Gastroesophageal sphincter (tissue), 4 donors: ENCODE results near the gene TNFAIP8L1. TPM values are rescaled to one million over a fixed set of nuclear protein-coding genes. Genes with fewer than 3 reads are reported as not detected.

Source experiments
- ATAC-seq: fragments of 150-250 bp; one replicate; pipeline ENCODE4 v1.9.1; 2016; ENCODE audit warnings: mild to moderate bottlenecking, moderate library complexity
- H3K27ac ChIP-seq, 4 donors: fragments of 200-600 bp; sonication (generic) in 3 of 4; 1 replicate in 3 of 4; 2 replicates in 1 of 4; pipeline ENCODE4 v1.5.1; 2016 to 2019
- H3K27me3 ChIP-seq: fragments of 200-600 bp; sonication (generic); one replicate; pipeline ENCODE4 v1.5.1; 2019
- H3K36me3 ChIP-seq, 2 donors: fragments of 200-600 bp; sonication (generic); one replicate each; pipeline ENCODE4 v1.5.1; 2019; ENCODE audit warnings: control low read depth in 1 of 2
- H3K4me1 ChIP-seq, 3 donors: fragments of 200-600 bp; sonication (generic); 1 replicate in 2 of 3; 2 replicates in 1 of 3; pipeline ENCODE4 v1.5.1; 2016 to 2019; ENCODE audit warnings: control low read depth in 2 of 3
- H3K4me3 ChIP-seq, 2 donors: fragments of 200-600 bp; sonication (generic); one replicate each; pipeline ENCODE4 v1.5.1; 2019; ENCODE audit warnings: mild to moderate bottlenecking in 1 of 2, moderate library complexity in 1 of 2
- H3K9me3 ChIP-seq, 3 donors: fragments of 200-600 bp; sonication (generic); one replicate each; pipeline ENCODE4 v1.5.1; 2017 to 2019; ENCODE audit warnings: control low read depth in 2 of 3
- EP300 ChIP-seq: sonication (generic); formaldehyde crosslinking; IDR thresholded peaks from one replicate; pipeline ENCODE4 v1.6.1; 2017; ENCODE audit warnings: antibody characterized with exemption, mild to moderate bottlenecking
- POLR2A ChIP-seq, 2 donors: fragments of 450-650 bp; IDR thresholded peaks; one replicate each; pipeline ENCODE4 v1.6.1; 2017; ENCODE audit warnings: antibody characterized with exemption in 2 of 2, mild to moderate bottlenecking in 2 of 2, moderate library complexity in 1 of 2
- POLR2AphosphoS5 ChIP-seq: sonication (generic); formaldehyde crosslinking; IDR thresholded peaks from one replicate; pipeline ENCODE4 v1.6.1; 2017; ENCODE audit warnings: antibody characterized with exemption
- WGBS, 2 donors: methylation state at CpG; one replicate each; pipeline ENCODE4 v1.1.5; 2018; ENCODE audit warnings: low coverage in 1 of 2; 5-methylcytosine and 5-hydroxymethylcytosine counted together
- total RNA-seq, 4 donors: library from RNA; depleted of rRNA; stranded (reverse); fragments of >200 nt; gene quantifications; one replicate each; pipeline ENCODE4 v1.1.0, GENCODE V29; 2016
- TF ChIP-seq, protein P1 (sequence below), 4 experiments: fragments of 200-600 bp in 2 of 4; fragments of 450-650 bp in 2 of 4; sonication (generic) in 1 of 4; IDR thresholded peaks; one replicate each; pipeline ENCODE4 v1.5.1; 2017 to 2019; ENCODE audit warnings: antibody characterized with exemption in 4 of 4, mild to moderate bottlenecking in 2 of 4, moderate library complexity in 2 of 4

The TNFAIP8L1 gene
- total RNA-seq, 4 donors from 2014 or later, result 5.8 to 16.4 (median 7.0) TPM

DNA sequence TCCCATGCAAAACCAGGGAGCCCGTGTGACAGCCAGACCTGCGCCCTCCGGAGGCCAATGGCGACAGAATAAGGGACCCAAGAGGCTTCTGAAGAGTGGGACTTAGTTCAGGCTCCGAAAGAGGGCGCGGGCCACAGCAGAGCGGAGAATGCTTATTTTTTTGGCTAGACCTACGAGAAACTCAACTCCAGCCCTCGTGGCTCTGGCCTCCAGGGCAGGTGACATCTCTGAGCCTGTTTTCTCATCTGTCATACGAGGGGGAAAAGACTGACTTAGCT lies 61.3 kb downstream of the TNFAIP8L1 start:
- no peaks in the 10 kb centered on the region for H3K4me1 ChIP-seq
- TF ChIP-seq POLR2AphosphoS5, result no peak
- no peak for TF ChIP-seq POLR2A (IDR thresholded peaks at IDR 0.05)
- TF ChIP-seq, protein P1, sequence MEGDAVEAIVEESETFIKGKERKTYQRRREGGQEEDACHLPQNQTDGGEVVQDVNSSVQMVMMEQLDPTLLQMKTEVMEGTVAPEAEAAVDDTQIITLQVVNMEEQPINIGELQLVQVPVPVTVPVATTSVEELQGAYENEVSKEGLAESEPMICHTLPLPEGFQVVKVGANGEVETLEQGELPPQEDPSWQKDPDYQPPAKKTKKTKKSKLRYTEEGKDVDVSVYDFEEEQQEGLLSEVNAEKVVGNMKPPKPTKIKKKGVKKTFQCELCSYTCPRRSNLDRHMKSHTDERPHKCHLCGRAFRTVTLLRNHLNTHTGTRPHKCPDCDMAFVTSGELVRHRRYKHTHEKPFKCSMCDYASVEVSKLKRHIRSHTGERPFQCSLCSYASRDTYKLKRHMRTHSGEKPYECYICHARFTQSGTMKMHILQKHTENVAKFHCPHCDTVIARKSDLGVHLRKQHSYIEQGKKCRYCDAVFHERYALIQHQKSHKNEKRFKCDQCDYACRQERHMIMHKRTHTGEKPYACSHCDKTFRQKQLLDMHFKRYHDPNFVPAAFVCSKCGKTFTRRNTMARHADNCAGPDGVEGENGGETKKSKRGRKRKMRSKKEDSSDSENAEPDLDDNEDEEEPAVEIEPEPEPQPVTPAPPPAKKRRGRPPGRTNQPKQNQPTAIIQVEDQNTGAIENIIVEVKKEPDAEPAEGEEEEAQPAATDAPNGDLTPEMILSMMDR (IDR thresholded peaks at IDR 0.05), result no peak
- no peak for TF ChIP-seq EP300
- no peak overlapping the region for H3K27ac ChIP-seq
- no peak for ATAC-seq
- H3K9me3 ChIP-seq, result no peaks in the 10 kb centered on the region
- 80 to 95% methylated on average over 3 to 7 of the region's 11 CpGs for WGBS, 2 donors
- no peaks in the 10 kb centered on the region for H3K27me3 ChIP-seq
- peaks cover 0 to 100% of the 10 kb centered on the region in 2 donors for H3K36me3 ChIP-seq
- H3K4me3 ChIP-seq, result no peak overlapping the region

DNA sequence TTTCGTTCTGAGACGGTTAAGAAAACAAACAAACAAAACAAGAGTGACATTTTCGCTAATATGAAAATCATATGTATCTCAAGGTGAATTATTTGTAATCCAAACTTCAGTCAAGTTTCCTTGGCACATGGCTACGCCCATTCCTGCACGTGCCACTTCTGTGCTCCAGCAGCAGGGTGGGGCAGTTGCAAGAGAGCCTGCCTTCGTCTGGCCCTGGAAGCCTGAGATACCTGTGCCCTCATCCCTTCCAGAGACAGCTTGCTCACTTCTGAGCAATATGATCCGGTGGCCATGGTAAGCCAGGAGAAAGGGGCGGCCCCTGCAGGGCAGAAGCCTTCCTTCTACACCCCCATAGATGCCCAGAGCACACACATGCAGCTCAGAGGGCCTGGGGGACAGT lies 62.2 kb downstream of the TNFAIP8L1 start:
- no peak overlapping the region for H3K4me3 ChIP-seq
- ATAC-seq, result no peak
- no peaks in the 10 kb centered on the region for H3K9me3 ChIP-seq
- WGBS, 2 donors, result 71 to 76% methylated on average over 2 to 6 of the region's 8 CpGs
- no peak for TF ChIP-seq EP300
- TF ChIP-seq, protein P1 (IDR thresholded peaks at IDR 0.05), result no peak
- no peak for TF ChIP-seq POLR2AphosphoS5
- TF ChIP-seq POLR2A (IDR thresholded peaks at IDR 0.05), result no peak
- H3K4me1 ChIP-seq, result peaks cover 0 to 3% (median 0%) of the 10 kb centered on the region in 3 donors
- peaks cover 0 to 92% of the 10 kb centered on the region in 2 donors for H3K36me3 ChIP-seq
- H3K27ac ChIP-seq, result no peak overlapping the region
- H3K27me3 ChIP-seq, result no peaks in the 10 kb centered on the region

DNA sequence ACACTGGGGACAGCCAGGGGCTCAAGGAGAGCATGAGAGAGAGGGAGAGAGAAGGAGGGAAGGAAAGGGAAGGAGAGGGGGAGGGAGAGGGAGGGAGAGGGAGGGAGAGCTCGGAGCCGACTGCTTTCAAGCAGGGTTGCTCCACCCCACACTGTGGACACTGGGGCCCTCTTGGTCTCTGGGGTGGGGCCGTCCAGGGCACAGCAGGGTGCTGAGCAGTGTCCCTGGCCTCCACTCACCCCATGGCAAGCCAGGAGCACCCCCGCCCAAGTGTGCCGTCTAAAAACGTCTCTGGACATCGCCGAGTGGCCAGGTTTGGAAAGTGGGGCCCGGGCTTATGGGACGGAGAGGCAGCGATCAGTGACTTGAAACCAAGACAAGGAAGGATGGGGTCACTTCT lies 63.4 kb downstream of the TNFAIP8L1 start:
- 73% methylated on average over 3 of the region's 11 CpGs; no CpG with 5 or more reads in 1 of the 2 donors for WGBS, 2 donors
- TF ChIP-seq POLR2AphosphoS5 (no peak), POLR2A (IDR thresholded peaks at IDR 0.05) (no peak), EP300 (no peak)
- TF ChIP-seq, protein P1 (IDR thresholded peaks at IDR 0.05), result no peak

DNA sequence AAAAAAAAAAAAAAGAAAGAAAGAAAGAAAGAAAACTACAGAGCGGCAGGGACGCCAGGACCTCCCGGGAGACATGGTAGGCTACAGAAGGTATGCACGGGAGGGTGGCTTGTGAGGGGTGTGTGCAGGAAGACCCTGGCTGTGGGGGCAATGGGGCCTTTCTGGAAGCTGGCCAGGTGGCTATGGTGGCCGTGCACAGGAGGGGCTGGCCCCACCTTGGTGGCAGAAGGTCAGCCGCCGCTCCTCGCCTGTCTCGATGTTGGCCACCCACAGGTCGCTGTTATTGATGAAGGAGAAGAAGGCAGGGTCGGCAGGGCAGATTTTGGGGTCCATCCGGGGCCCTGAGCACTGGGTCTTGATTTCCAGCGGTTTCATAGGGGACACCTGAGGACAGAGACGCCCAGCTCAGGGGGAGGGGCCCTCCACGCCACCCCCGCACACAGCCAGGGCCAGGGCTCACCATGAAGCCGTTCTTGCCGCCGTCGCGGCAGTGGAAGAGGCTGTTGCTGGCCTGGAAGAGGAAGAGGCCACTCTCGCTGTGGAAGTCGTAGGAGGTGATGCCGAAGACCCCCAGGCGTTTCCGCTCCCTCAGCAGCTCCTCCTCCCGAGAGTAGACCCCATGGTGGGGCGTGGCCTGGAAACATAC lies 64.5 kb downstream of the TNFAIP8L1 start:
- no peak for ATAC-seq
- Histone ChIP-seq H3K27ac (no peak overlapping the region), H3K4me3 (no peak overlapping the region), H3K27me3 (no peaks in the 10 kb centered on the region), H3K4me1 (peaks cover 0 to 24% (median 14%) of the 10 kb centered on the region in 3 donors), H3K36me3 (peaks cover 0 to 70% of the 10 kb centered on the region in 2 donors), H3K9me3 (no peaks in the 10 kb centered on the region)
- 80 to 88% methylated on average over 2 to 11 of the region's 28 CpGs for WGBS, 2 donors
- TF ChIP-seq, protein P1 (IDR thresholded peaks at IDR 0.05), result no peak
- TF ChIP-seq POLR2A (IDR thresholded peaks at IDR 0.05) (no peak), POLR2AphosphoS5 (no peak), EP300 (no peak)

More for the DNA sequence above, 63.4 kb downstream of the TNFAIP8L1 start:
- no peaks in the 10 kb centered on the region for H3K9me3 ChIP-seq
- no peak overlapping the region for H3K4me3 ChIP-seq
- H3K36me3 ChIP-seq, result peaks cover 0 to 80% of the 10 kb centered on the region in 2 donors
- H3K4me1 ChIP-seq, result peaks cover 0 to 15% (median 8%) of the 10 kb centered on the region in 3 donors
- H3K27ac ChIP-seq, result no peak overlapping the region
- no peaks in the 10 kb centered on the region for H3K27me3 ChIP-seq
- no peak for ATAC-seq

DNA sequence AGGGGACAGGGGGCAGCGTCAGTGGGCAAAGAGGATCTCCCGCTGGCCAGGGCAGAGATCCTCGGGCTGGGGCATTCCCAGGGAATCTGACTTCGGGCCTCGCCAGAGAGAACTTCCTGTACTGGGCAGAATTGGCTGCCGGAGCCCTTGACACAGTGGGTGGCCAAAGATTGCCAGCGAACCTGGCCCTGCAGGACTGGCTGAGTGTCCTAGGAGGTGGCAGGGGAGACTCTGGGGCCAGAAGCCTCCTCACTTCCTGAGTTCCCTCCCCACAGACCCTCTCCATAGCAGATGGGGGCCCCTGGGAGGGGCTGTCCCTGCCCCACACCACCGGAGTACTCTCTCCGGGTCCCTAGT lies 65.0 kb downstream of the TNFAIP8L1 start:
- no peak for ATAC-seq
- Histone ChIP-seq H3K9me3 (no peaks in the 10 kb centered on the region), H3K27me3 (no peaks in the 10 kb centered on the region), H3K36me3 (peaks cover 0 to 67% of the 10 kb centered on the region in 2 donors), H3K4me3 (no peak overlapping the region), H3K27ac (no peak overlapping the region), H3K4me1 (peaks cover 0 to 25% (median 14%) of the 10 kb centered on the region in 3 donors)
- no peak for TF ChIP-seq POLR2AphosphoS5
- TF ChIP-seq, protein P1 (IDR thresholded peaks at IDR 0.05), result no peak
- TF ChIP-seq POLR2A (IDR thresholded peaks at IDR 0.05), result no peak
- TF ChIP-seq EP300, result no peak
- WGBS, 2 donors, result 87% methylated on average over 3 of the region's 9 CpGs; no CpG with 5 or more reads in 1 of the 2 donors
